Gastrocnemius medialis (tissue), 4 donors: ENCODE data around the gene FOSL2. TPM values are rescaled to one million over a fixed set of nuclear protein-coding genes. Genes with fewer than 3 reads are reported as not detected.

Experiments
- ATAC-seq, 2 donors: fragments of 150-250 bp; one replicate each; pipeline ENCODE4 v1.9.1; 2016
- DNase-seq, 2 donors: peaks; one replicate each; pipeline ENCODE4 v3.0.0-alpha.2; 2019
- H3K27ac ChIP-seq, 4 donors: fragments of 200-600 bp; sonication (generic); 1 replicate in 1 of 4; 2 replicates in 3 of 4; pipeline ENCODE4 v1.5.1; 2016 to 2018; ENCODE audit warnings: mild to moderate bottlenecking in 2 of 4, moderate library complexity in 1 of 4
- H3K27me3 ChIP-seq, 3 donors: fragments of 200-600 bp; sonication (generic) in 2 of 3; 1 replicate in 1 of 3; 2 replicates in 2 of 3; pipeline versions ENCODE4 v1.5.1 to v1.6.0; 2016 to 2019; ENCODE audit warnings: mild to moderate bottlenecking in 1 of 3, moderate library complexity in 1 of 3
- H3K36me3 ChIP-seq, 2 donors: fragments of 200-600 bp; sonication (generic) in 1 of 2; one replicate each; pipeline ENCODE4 v1.5.1; 2017 to 2018
- H3K4me1 ChIP-seq, 2 donors: fragments of 200-600 bp; sonication (generic) in 1 of 2; one replicate each; pipeline ENCODE4 v1.5.1; 2016 to 2017; ENCODE audit warnings: mild to moderate bottlenecking in 2 of 2
- H3K4me3 ChIP-seq, 4 donors: fragments of 200-600 bp; sonication (generic) in 3 of 4; 1 replicate in 1 of 4; 2 replicates in 3 of 4; pipeline ENCODE4 v1.5.1; 2016 to 2019; ENCODE audit warnings: mild to moderate bottlenecking in 2 of 4
- H3K9me3 ChIP-seq, 3 donors: fragments of 200-600 bp; sonication (generic) in 2 of 3; 1 replicate in 1 of 3; 2 replicates in 2 of 3; pipeline ENCODE4 v1.5.1; 2016 to 2019
- CTCF ChIP-seq, 5 experiments: fragments of 450-650 bp in 3 of 5; fragments of 200-600 bp in 2 of 5; sonication (generic) in 2 of 5; IDR thresholded peaks in 4 of 5; conservative IDR thresholded peaks in 1 of 5; 1 replicate in 4 of 5; 2 replicates in 1 of 5; pipeline ENCODE4 v1.5.1; 2016 to 2019; ENCODE audit warnings: antibody characterized with exemption in 5 of 5, mild to moderate bottlenecking in 3 of 5, moderate library complexity in 3 of 5
- POLR2A ChIP-seq, 2 donors: fragments of 450-650 bp; IDR thresholded peaks; one replicate each; pipeline ENCODE4 v1.6.1; 2017; ENCODE audit warnings: antibody characterized with exemption in 2 of 2, mild to moderate bottlenecking in 2 of 2, moderate library complexity in 2 of 2
- in situ Hi-C, 4 donors: fragments of 200-750 bp; cut with MboI; loops; one replicate each; pipeline versions ENCODE4 v1.15.0 to v1.8.0; 2017; ENCODE audit warnings: low sequenced_read_pairs in 4 of 4
- intact Hi-C: fragments of 100-400 bp; cut with DNase I; formaldehyde crosslinking; loops from one replicate; pipeline ENCODE4 v1.15.1; 2023; ENCODE audit warnings: low total_unique reads
- total RNA-seq, 4 donors: library from RNA; depleted of rRNA; stranded (reverse); fragments of >200 nt; gene quantifications; one replicate each; pipeline versions ENCODE4 v1.1.0 to v1.2.3, GENCODE V29; 2016

FOSL2 gene
- total RNA-seq, 4 donors from 2014 or later: 193 to 214 (median 210) TPM

GRCh38 chr2:28448793-28449100 is 56.1 kb downstream of the FOSL2 start:
- intact Hi-C loops: no loop called here
- ATAC-seq (no peak), DNase-seq (no peak)
- Histone ChIP-seq H3K4me3 (no peak overlapping the region), H3K36me3 (no peaks in the 10 kb centered on the region), H3K27ac (peak overlapping the region in 1 of 4 donors; percentile 33), H3K4me1 (no peaks in the 10 kb centered on the region), H3K27me3 (no peaks in the 10 kb centered on the region), H3K9me3 (no peaks in the 10 kb centered on the region)
- no peak for TF ChIP-seq POLR2A (IDR thresholded peaks at IDR 0.05)
- TF ChIP-seq CTCF (IDR thresholded peaks at IDR 0.05 in 4 of 5, conservative IDR thresholded peaks at IDR 0.05 in 1 of 5): no peak
- in situ Hi-C loops: loop anchor here in 1 of 4 donors (10.0 kb wide), 1 partner anchor 744 kb away; no protein-coding TSS in a partner anchor

- Histone ChIP-seq H3K4me1 (no peaks in the 10 kb centered on the region), H3K27ac (no peak overlapping the region), H3K4me3 (no peak overlapping the region), H3K36me3 (no peaks in the 10 kb centered on the region), H3K27me3 (no peaks in the 10 kb centered on the region), H3K9me3 (no peaks in the 10 kb centered on the region)
- TF ChIP-seq POLR2A (IDR thresholded peaks at IDR 0.05) (no peak), CTCF (IDR thresholded peaks at IDR 0.05 in 4 of 5, conservative IDR thresholded peaks at IDR 0.05 in 1 of 5) (no peak)
- in situ Hi-C loops (loop anchor here in 1 of 4 donors (10.0 kb wide), 1 partner anchor 744 kb away; no protein-coding TSS in a partner anchor), intact Hi-C loops (no loop called here)
- ATAC-seq (no peak), DNase-seq (no peak)
These were observed 56.4 kb downstream of the FOSL2 start for GRCh38 chr2:28449126-28449487.

GRCh38 chr2:28449488-28450395 is 57.1 kb downstream of the FOSL2 start:
- Histone ChIP-seq H3K27ac (no peak overlapping the region), H3K4me1 (no peaks in the 10 kb centered on the region), H3K9me3 (no peaks in the 10 kb centered on the region), H3K27me3 (no peaks in the 10 kb centered on the region), H3K36me3 (no peaks in the 10 kb centered on the region), H3K4me3 (no peak overlapping the region)
- DNase-seq (no peak), ATAC-seq (no peak)
- in situ Hi-C loops: loop anchor here in 2 of 4 donors (10.0 kb wide), 2 partner anchors 695 to 745 kb away; no protein-coding TSS in a partner anchor
- TF ChIP-seq POLR2A (IDR thresholded peaks at IDR 0.05): no peak
- no peak for TF ChIP-seq CTCF (IDR thresholded peaks at IDR 0.05 in 4 of 5, conservative IDR thresholded peaks at IDR 0.05 in 1 of 5)
- intact Hi-C loops: no loop called here

GRCh38 chr2:28450901-28451565 is 58.4 kb downstream of the FOSL2 start:
- H3K36me3 ChIP-seq: no peaks in the 10 kb centered on the region
- in situ Hi-C loops (loop anchor here in 1 of 4 donors (10.0 kb wide), 1 partner anchor 696 kb away; no protein-coding TSS in a partner anchor), intact Hi-C loops (no loop called here)
- H3K4me1 ChIP-seq: no peaks in the 10 kb centered on the region
- no peak overlapping the region for H3K27ac ChIP-seq
- no peak for TF ChIP-seq CTCF (IDR thresholded peaks at IDR 0.05 in 4 of 5, conservative IDR thresholded peaks at IDR 0.05 in 1 of 5)
- TF ChIP-seq POLR2A (IDR thresholded peaks at IDR 0.05): no peak
- H3K27me3 ChIP-seq: no peaks in the 10 kb centered on the region
- DNase-seq (no peak), ATAC-seq (no peak)
- no peaks in the 10 kb centered on the region for H3K9me3 ChIP-seq
- no peak overlapping the region for H3K4me3 ChIP-seq
